ENCODE results near the gene THEM5.

Gene THEM5

GRCh38 chr1:151829352-151830046 lies 24.0 kb downstream of the THEM5 start:
- no peak overlapping the region for H3K4me3 ChIP-seq (ENCODE audit: low read depth, low read length)
- TF ChIP-seq CTCF (IDR thresholded peaks at IDR 0.05; ENCODE audit: borderline replicate concordance, insufficient read depth, low read depth, low read length): no peak

GRCh38 chr1:151828921-151829320 lies 24.6 kb downstream of the THEM5 start:
- no peak for TF ChIP-seq CTCF (IDR thresholded peaks at IDR 0.05; ENCODE audit: borderline replicate concordance, insufficient read depth, low read depth, low read length)
- H3K4me3 ChIP-seq (ENCODE audit: low read depth, low read length): no peak overlapping the region

- no peak overlapping the region for H3K4me3 ChIP-seq (ENCODE audit: low read depth, low read length)
- no peak for TF ChIP-seq CTCF (IDR thresholded peaks at IDR 0.05; ENCODE audit: borderline replicate concordance, insufficient read depth, low read depth, low read length)
Observed at GRCh38 chr1:151827853-151828252, 25.7 kb downstream of the THEM5 start.

GRCh38 chr1:151825751-151826660 lies 27.5 kb downstream of the THEM5 start:
- H3K4me3 ChIP-seq (ENCODE audit: low read depth, low read length): no peak overlapping the region
- no peak for TF ChIP-seq CTCF (IDR thresholded peaks at IDR 0.05; ENCODE audit: borderline replicate concordance, insufficient read depth, low read depth, low read length)

- H3K4me3 ChIP-seq (ENCODE audit: low read depth, low read length): no peak overlapping the region
- no peak for TF ChIP-seq CTCF (IDR thresholded peaks at IDR 0.05; ENCODE audit: borderline replicate concordance, insufficient read depth, low read depth, low read length)
Observed at GRCh38 chr1:151825204-151825603, 28.3 kb downstream of the THEM5 start.

- no peak for TF ChIP-seq CTCF (IDR thresholded peaks at IDR 0.05; ENCODE audit: borderline replicate concordance, insufficient read depth, low read depth, low read length)
- no peak overlapping the region for H3K4me3 ChIP-seq (ENCODE audit: low read depth, low read length)
Observed at GRCh38 chr1:151823175-151823574, 30.3 kb downstream of the THEM5 start.
